ENCODE results near the gene CPNE7.
"Not testable (repeated sequence)": the region's sequence is repeated elsewhere in the genome, so short reads cannot be mapped to it uniquely, and the experiment has no call there.

Gene CPNE7

GRCh38 chr16:89629827-89630610, 54.5 kb downstream of the CPNE7 start:
- Histone ChIP-seq H3K27me3 (ENCODE audit: insufficient read depth, low read length, poor library complexity, severe bottlenecking) (no peaks in the 10 kb centered on the region), H3K9ac (ENCODE audit: low read depth, low read length, poor library complexity, severe bottlenecking) (no peak overlapping the region), H3K4me2 (ENCODE audit: low read depth, low read length, poor library complexity, severe bottlenecking) (no peak overlapping the region), H3K4me3 (ENCODE audit: low read length, poor library complexity, severe bottlenecking) (no peak overlapping the region), H4K20me1 (ENCODE audit: insufficient read depth, low read length, poor library complexity, severe bottlenecking) (no peaks in the 10 kb centered on the region), H3K79me2 (ENCODE audit: insufficient read depth, low read length) (no peaks in the 10 kb centered on the region), H3K4me1 (ENCODE audit: insufficient read depth, low read length, poor library complexity, severe bottlenecking) (no peaks in the 10 kb centered on the region), H2AFZ (ENCODE audit: low read length) (no peak overlapping the region), H3K9me2 (replicated peaks; ENCODE audit: low read depth, low read length) (no peaks in the 10 kb centered on the region), H3K36me3 (ENCODE audit: insufficient read depth, low read length) (no peaks in the 10 kb centered on the region), H3K9me3 (ENCODE audit: insufficient read depth, low read depth, low read length) (no peaks in the 10 kb centered on the region), H3F3A (ENCODE audit: low read depth) (no peaks in the 10 kb centered on the region)
- no peak for TF ChIP-seq CTCF (conservative IDR thresholded peaks at IDR 0.05; ENCODE audit: low read length)
- no peak for TF ChIP-seq EZH2phosphoT487 (IDR thresholded peaks at IDR 0.05; ENCODE audit: borderline replicate concordance)

GRCh38 chr16:89633064-89633631, 57.6 kb downstream of the CPNE7 start:
- no peak overlapping the region for H3K9ac ChIP-seq (ENCODE audit: low read depth, low read length, poor library complexity, severe bottlenecking)
- H3K4me2 ChIP-seq (ENCODE audit: low read depth, low read length, poor library complexity, severe bottlenecking): no peak overlapping the region
- H2AFZ ChIP-seq (ENCODE audit: low read length): no peak overlapping the region
- no peaks in the 10 kb centered on the region for H4K20me1 ChIP-seq (ENCODE audit: insufficient read depth, low read length, poor library complexity, severe bottlenecking)
- no peaks in the 10 kb centered on the region for H3K27me3 ChIP-seq (ENCODE audit: insufficient read depth, low read length, poor library complexity, severe bottlenecking)
- H3K9me3 ChIP-seq (ENCODE audit: insufficient read depth, low read depth, low read length): no peaks in the 10 kb centered on the region
- no peaks in the 10 kb centered on the region for H3K79me2 ChIP-seq (ENCODE audit: insufficient read depth, low read length)
- H3K9me2 ChIP-seq (replicated peaks; ENCODE audit: low read depth, low read length): no peaks in the 10 kb centered on the region
- H3K4me1 ChIP-seq (ENCODE audit: insufficient read depth, low read length, poor library complexity, severe bottlenecking): no peaks in the 10 kb centered on the region
- H3K36me3 ChIP-seq (ENCODE audit: insufficient read depth, low read length): no peaks in the 10 kb centered on the region
- no peaks in the 10 kb centered on the region for H3F3A ChIP-seq (ENCODE audit: low read depth)
- no peak overlapping the region for H3K4me3 ChIP-seq (ENCODE audit: low read length, poor library complexity, severe bottlenecking)
- TF ChIP-seq EZH2phosphoT487 (IDR thresholded peaks at IDR 0.05; ENCODE audit: borderline replicate concordance) (no peak), CTCF (conservative IDR thresholded peaks at IDR 0.05; ENCODE audit: low read length) (no peak)

- H3F3A ChIP-seq (ENCODE audit: low read depth); H3K9me3 ChIP-seq (ENCODE audit: insufficient read depth, low read depth, low read length); H2AFZ ChIP-seq (ENCODE audit: low read length); H3K4me3 ChIP-seq (ENCODE audit: low read length, poor library complexity, severe bottlenecking); H4K20me1 ChIP-seq (ENCODE audit: insufficient read depth, low read length, poor library complexity, severe bottlenecking); H3K9ac ChIP-seq (ENCODE audit: low read depth, low read length, poor library complexity, severe bottlenecking); H3K79me2 ChIP-seq (ENCODE audit: insufficient read depth, low read length); H3K9me2 ChIP-seq (replicated peaks; ENCODE audit: low read depth, low read length); H3K4me1 ChIP-seq (ENCODE audit: insufficient read depth, low read length, poor library complexity, severe bottlenecking); H3K27me3 ChIP-seq (ENCODE audit: insufficient read depth, low read length, poor library complexity, severe bottlenecking); H3K36me3 ChIP-seq (ENCODE audit: insufficient read depth, low read length); H3K4me2 ChIP-seq (ENCODE audit: low read depth, low read length, poor library complexity, severe bottlenecking): not testable (repeated sequence)
Measured at GRCh38 chr16:89634463-89635385, 59.2 kb downstream of the CPNE7 start.
